ENCODE measurements around the gene TSPAN11. TPM values are rescaled to one million over a fixed set of nuclear protein-coding genes. Genes with fewer than 3 reads are reported as not detected.

TSPAN11 gene
- total RNA-seq, 2 donors from 2014 or later = 0.07 to 0.28 TPM

DNA sequence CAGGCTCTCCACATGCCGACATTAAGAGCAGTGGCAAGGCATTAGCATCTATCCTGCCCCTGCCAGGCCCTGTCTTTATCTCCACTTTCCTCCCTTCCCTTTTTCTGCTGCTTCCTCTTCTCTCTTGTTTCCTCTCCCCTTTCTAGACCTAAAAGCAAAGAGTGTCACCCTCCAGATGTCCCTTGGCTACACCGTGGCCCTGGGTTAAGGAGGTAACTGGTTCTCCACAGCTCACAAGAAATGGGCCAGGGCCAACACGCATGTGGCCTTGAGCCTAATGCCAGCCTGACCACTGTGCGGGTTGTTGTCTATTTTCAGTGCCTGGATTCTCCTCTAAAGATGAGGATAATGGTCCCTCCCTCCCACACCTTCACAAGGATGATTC lies 105.4 kb downstream of the TSPAN11 start:
- DNase-seq (no peak), ATAC-seq (replicated peaks in 1 of 2) (no peak)
- Mint-ChIP-seq H3K9me3 (no peaks in the 10 kb centered on the region), H3K4me3 (no peak overlapping the region), H3K27ac (no peak overlapping the region), H3K36me3 (ENCODE audit: insufficient read depth in 2 of 2) (no peaks in the 10 kb centered on the region), H3K27me3 (ENCODE audit: low read depth) (no peaks in the 10 kb centered on the region), H3K4me1 (ENCODE audit: low read depth) (no peaks in the 10 kb centered on the region)

DNA sequence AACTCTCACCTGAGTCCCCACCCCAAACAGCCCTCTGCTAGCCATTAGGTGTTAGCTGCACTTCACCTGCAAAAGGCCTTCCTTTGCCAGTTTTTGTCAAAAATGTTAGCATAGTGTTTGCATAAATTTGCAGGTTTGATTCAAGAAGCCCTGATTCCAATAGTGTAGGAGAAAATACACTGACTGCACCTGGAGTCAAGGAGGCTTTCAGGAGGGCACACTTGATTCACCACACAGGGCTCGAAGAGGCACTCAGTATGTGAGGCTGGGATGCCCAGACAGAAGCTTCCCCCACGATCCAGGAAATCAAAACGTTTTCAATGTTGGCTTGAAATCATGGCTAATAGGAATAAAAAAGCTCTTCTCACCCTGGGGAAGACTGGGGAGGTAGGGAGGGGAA lies 106.6 kb downstream of the TSPAN11 start:
- H3K27me3 Mint-ChIP-seq (ENCODE audit: low read depth) = peaks cover 3% of the 10 kb centered on the region
- H3K36me3 Mint-ChIP-seq (ENCODE audit: insufficient read depth in 2 of 2) = no peaks in the 10 kb centered on the region
- no peaks in the 10 kb centered on the region for H3K9me3 Mint-ChIP-seq
- ATAC-seq (replicated peaks in 1 of 2) = no peak
- no peak overlapping the region for H3K27ac Mint-ChIP-seq
- H3K4me1 Mint-ChIP-seq (ENCODE audit: low read depth) = no peaks in the 10 kb centered on the region
- H3K4me3 Mint-ChIP-seq = no peak overlapping the region
- no peak for DNase-seq

DNA sequence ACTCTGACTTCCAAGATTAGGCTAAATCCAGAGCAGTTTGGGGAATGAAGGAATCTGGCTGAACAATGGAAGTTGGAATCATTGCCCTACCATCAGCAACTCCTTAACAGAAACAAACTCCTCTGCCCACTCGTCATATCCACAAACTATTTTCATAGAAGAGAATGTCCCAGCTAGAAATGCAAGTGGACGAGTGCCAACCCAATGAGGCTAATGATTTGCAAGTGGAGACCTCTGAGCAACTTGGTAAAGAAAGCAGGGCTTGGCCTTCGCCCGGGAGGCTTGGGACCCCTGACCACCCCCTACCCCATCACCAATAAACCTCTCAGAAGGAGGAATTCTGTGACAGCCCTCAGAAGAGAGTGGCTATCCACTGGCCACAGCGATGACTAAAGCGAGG lies 107.1 kb downstream of the TSPAN11 start:
- Mint-ChIP-seq H3K27ac (no peak overlapping the region), H3K4me3 (no peak overlapping the region), H3K27me3 (ENCODE audit: low read depth) (peaks cover 8% of the 10 kb centered on the region), H3K36me3 (ENCODE audit: insufficient read depth in 2 of 2) (no peaks in the 10 kb centered on the region), H3K4me1 (ENCODE audit: low read depth) (no peaks in the 10 kb centered on the region), H3K9me3 (no peaks in the 10 kb centered on the region)
- ATAC-seq (replicated peaks in 1 of 2) (no peak), DNase-seq (no peak)

DNA sequence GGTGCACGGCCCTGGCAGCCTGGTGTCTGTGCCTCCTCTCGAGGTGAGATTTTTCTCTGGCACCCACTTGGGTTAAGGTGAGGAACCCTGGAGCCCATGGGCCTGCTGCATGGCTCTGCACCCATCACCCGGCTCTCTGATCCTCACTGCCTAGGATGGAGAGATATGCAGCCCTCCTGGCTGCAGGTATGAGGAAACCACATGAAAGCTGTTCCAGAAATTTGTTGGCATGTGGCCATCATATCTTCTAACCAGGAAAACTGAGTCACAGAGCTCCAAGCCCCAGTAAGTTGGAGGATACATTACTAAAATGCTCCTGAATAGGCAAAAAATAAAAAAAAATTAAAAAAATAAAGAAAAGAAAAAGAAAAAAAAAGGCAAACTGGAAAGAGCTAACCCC lies 107.8 kb downstream of the TSPAN11 start:
- Mint-ChIP-seq H3K27ac (no peak overlapping the region), H3K27me3 (ENCODE audit: low read depth) (peaks cover 12% of the 10 kb centered on the region), H3K36me3 (ENCODE audit: insufficient read depth in 2 of 2) (no peaks in the 10 kb centered on the region), H3K9me3 (no peaks in the 10 kb centered on the region), H3K4me3 (no peak overlapping the region), H3K4me1 (ENCODE audit: low read depth) (no peaks in the 10 kb centered on the region)
- DNase-seq (no peak), ATAC-seq (replicated peaks in 1 of 2) (no peak)

DNA sequence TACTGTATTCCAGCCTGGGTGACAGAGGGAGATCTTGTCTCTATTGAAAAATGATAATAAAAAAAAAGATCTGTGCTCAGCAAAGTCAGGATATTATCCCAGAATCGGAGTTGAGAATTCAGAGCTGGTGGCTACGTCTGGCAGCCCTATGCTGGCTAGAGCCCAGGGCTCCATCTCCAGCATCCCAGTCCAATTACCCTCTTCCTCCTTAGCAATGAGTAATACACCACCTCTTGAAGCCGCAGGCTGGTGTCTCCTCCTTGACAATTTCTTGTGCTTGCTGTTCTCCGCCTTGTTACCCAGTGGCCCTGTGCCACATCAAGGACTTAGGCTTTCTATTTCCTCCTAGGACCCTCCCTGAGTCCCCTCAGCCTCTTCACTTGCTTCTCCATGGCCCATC lies 108.7 kb downstream of the TSPAN11 start:
- Mint-ChIP-seq H3K27ac (no peak overlapping the region), H3K4me1 (ENCODE audit: low read depth) (no peaks in the 10 kb centered on the region), H3K4me3 (no peak overlapping the region), H3K27me3 (ENCODE audit: low read depth) (peaks cover 12% of the 10 kb centered on the region), H3K36me3 (ENCODE audit: insufficient read depth in 2 of 2) (no peaks in the 10 kb centered on the region), H3K9me3 (no peaks in the 10 kb centered on the region)
- ATAC-seq (replicated peaks in 1 of 2) = no peak
- DNase-seq = no peak

DNA sequence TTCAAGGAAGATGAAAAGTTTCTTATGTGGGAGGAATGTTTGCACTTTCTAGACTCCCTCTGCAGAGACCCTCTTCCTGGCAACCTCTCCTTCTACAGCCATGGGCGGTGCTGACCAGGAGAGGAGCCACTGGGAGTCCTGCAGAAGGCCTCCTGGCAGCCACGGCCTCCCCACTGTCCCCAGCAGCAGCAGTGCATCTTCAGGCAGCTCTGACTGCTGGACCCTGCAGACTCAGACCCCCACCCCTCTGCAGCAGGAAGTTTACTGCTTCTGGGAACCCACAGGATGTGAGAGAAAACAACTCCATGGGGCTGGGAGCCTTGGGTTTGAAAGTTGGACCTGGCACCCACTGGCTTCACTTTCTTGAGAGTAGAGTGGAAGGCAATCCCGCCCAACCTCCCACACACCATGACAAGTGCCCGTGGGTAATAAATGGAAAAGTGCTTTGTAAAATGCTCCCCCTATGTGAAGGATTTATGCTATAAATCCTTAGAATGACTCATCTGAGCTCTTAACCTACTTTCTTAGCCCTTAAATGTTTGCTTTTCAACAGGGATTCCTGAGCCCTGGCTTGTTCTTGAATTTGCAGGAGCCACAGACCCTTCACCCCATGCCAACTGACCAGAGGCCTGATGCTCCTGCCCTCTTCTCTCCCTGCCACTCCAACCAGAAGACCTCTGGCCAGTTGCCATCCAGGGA lies 109.6 kb downstream of the TSPAN11 start:
- Mint-ChIP-seq H3K36me3 (ENCODE audit: insufficient read depth in 2 of 2) (no peaks in the 10 kb centered on the region), H3K27me3 (ENCODE audit: low read depth) (peaks cover 12% of the 10 kb centered on the region), H3K9me3 (no peaks in the 10 kb centered on the region), H3K4me3 (no peak overlapping the region), H3K4me1 (ENCODE audit: low read depth) (no peaks in the 10 kb centered on the region), H3K27ac (no peak overlapping the region)
- no peak for DNase-seq
- ATAC-seq (replicated peaks in 1 of 2) = no peak

DNA sequence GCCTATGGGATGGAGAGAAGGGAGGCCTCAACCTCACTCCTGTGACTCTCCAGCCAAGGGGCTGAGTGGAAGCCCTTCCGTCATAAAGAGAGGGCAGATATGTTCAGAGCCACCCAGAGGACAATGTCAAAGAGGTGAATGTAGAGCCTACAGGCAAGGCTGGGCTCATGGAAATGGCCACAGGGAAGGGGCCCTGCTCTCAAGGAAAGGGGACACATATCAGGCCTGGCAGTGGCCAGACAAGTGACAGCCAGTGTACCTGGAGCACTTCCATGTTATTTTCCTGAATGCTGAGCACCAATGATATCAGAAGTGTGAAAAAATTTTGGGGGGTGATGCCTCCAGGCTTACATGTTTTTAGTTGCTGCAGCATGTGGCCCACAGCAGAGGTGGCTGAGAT lies 110.5 kb downstream of the TSPAN11 start:
- DNase-seq (no peak), ATAC-seq (replicated peaks in 1 of 2) (no peak)
- no peaks in the 10 kb centered on the region for H3K4me1 Mint-ChIP-seq (ENCODE audit: low read depth)
- H3K27me3 Mint-ChIP-seq (ENCODE audit: low read depth) = peaks cover 12% of the 10 kb centered on the region
- H3K27ac Mint-ChIP-seq = no peak overlapping the region
- H3K4me3 Mint-ChIP-seq = no peak overlapping the region
- H3K9me3 Mint-ChIP-seq = no peaks in the 10 kb centered on the region
- no peaks in the 10 kb centered on the region for H3K36me3 Mint-ChIP-seq (ENCODE audit: insufficient read depth in 2 of 2)

DNA sequence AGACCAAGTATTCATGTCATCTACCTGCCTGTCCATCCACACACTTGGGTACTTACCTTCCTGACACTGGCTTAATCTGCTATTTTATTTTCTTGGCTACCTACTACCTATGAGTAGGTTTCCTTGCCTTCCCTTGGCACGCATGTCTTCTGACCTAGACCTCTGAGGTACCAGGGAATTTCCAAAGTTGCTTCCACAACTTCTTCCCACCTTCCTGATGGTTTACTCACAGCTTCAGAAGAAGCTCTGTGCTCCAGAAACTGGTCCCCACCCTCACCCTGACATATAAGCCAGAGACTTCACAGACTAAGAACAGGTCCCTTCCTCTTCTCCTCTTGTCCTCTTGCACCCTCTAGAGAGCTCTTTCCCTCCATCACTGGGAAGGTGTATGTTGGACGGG lies 111.4 kb downstream of the TSPAN11 start:
- DNase-seq (no peak), ATAC-seq (replicated peaks in 1 of 2) (no peak)
- H3K27me3 Mint-ChIP-seq (ENCODE audit: low read depth) = peaks cover 12% of the 10 kb centered on the region
- H3K9me3 Mint-ChIP-seq = no peaks in the 10 kb centered on the region
- no peak overlapping the region for H3K4me3 Mint-ChIP-seq
- H3K27ac Mint-ChIP-seq = no peak overlapping the region
- H3K4me1 Mint-ChIP-seq (ENCODE audit: low read depth) = no peaks in the 10 kb centered on the region
- no peaks in the 10 kb centered on the region for H3K36me3 Mint-ChIP-seq (ENCODE audit: insufficient read depth in 2 of 2)

DNA sequence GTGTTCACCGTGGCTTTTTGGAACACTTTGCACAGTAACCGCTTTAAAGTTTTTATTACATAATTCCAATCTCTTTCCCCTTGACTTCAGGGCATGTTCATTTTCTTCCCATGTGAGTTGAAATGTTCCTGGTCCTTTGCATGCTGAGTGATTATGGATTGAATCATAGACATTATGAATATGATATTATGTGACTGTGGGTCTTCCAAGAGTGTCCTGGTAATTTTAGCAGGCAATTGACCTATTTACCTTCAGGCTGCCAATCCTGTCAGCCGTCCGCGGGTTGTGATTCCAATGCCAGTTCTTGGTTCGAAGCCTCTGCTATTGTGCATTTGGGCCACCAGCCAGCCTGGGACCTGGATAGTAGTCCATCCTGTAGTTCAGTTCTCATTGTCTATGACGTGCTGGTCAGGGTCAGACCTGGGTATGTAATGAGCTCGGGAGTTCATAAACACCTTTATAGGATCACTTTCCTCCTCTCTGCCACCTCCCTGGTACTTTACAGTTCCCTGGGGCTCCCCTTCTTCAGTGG lies 114.6 kb downstream of the TSPAN11 start:
- Mint-ChIP-seq H3K36me3 (ENCODE audit: insufficient read depth in 2 of 2) (no peaks in the 10 kb centered on the region), H3K4me3 (no peak overlapping the region), H3K4me1 (ENCODE audit: low read depth) (peaks cover 9% of the 10 kb centered on the region), H3K27me3 (ENCODE audit: low read depth) (peaks cover 12% of the 10 kb centered on the region), H3K9me3 (no peaks in the 10 kb centered on the region), H3K27ac (no peak overlapping the region)
- DNase-seq (no peak), ATAC-seq (replicated peaks in 1 of 2) (no peak)

Other genes starting within 250 kb of the TSPAN11 start
- gene IPO8, start 230.9 kb upstream of the TSPAN11 start, total RNA-seq = 10 to 100 TPM; 39.2 to 46.4 TPM
- gene CAPRIN2, start 171.8 kb upstream of the TSPAN11 start, total RNA-seq = 10 to 100 TPM; 22.8 to 24.6 TPM
- 100 to 1,000 TPM; 131 to 144 TPM for gene DDX11, start 147.1 kb downstream of the TSPAN11 start, total RNA-seq